Esophagus muscularis mucosa (tissue), 4 donors: ENCODE data around the gene TM9SF3. TPM values are rescaled to one million over a fixed set of nuclear protein-coding genes. Genes with fewer than 3 reads are reported as not detected.
A peak's percentile ranks its signal among the peaks of the same experiment; 100 is the strongest.

ENCODE experiments used
- DNase-seq: peaks from one replicate; pipeline ENCODE4 v3.0.0-alpha.2; 2017; ENCODE audit errors: extremely low spot score
- H3K27ac ChIP-seq, 4 donors: fragments of 200-600 bp; sonication (generic); replicated peaks in 1 of 4; 1 replicate in 3 of 4; 2 replicates in 1 of 4; pipeline ENCODE4 v1.5.1; 2016 to 2019; ENCODE audit warnings: mild to moderate bottlenecking in 1 of 4
- H3K27me3 ChIP-seq, 4 donors: fragments of 200-600 bp; sonication (generic); one replicate each; pipeline versions ENCODE4 v1.5.1 to v1.6.0; 2016 to 2019
- H3K36me3 ChIP-seq, 4 donors: fragments of 200-600 bp; sonication (generic); one replicate each; pipeline ENCODE4 v1.5.1; 2016 to 2019
- H3K4me1 ChIP-seq, 4 donors: fragments of 200-600 bp; sonication (generic); one replicate each; pipeline ENCODE4 v1.5.1; 2016 to 2019
- H3K4me3 ChIP-seq, 4 donors: fragments of 200-600 bp; sonication (generic); 1 replicate in 2 of 4; 2 replicates in 2 of 4; pipeline ENCODE4 v1.5.1; 2016 to 2019; ENCODE audit warnings: mild to moderate bottlenecking in 4 of 4, moderate library complexity in 1 of 4
- H3K9me3 ChIP-seq, 4 donors: fragments of 200-600 bp; sonication (generic); 1 replicate in 3 of 4; 2 replicates in 1 of 4; pipeline ENCODE4 v1.5.1; 2016 to 2019
- CTCF ChIP-seq, 3 experiments: fragments of 200-600 bp in 2 of 3; fragments of 450-650 bp in 1 of 3; sonication (generic) in 2 of 3; IDR thresholded peaks; one replicate each; pipeline ENCODE4 v1.5.1; 2017 to 2019; ENCODE audit warnings: antibody characterized with exemption in 3 of 3, mild to moderate bottlenecking in 2 of 3, moderate library complexity in 1 of 3
- EP300 ChIP-seq: sonication (generic); formaldehyde crosslinking; IDR thresholded peaks from one replicate; pipeline ENCODE4 v1.6.1; 2017; ENCODE audit warnings: antibody characterized with exemption
- POLR2A ChIP-seq: fragments of 450-650 bp; IDR thresholded peaks from one replicate; pipeline ENCODE4 v1.6.1; 2017; ENCODE audit warnings: antibody characterized with exemption, moderate library complexity, mild to moderate bottlenecking, low read depth
- POLR2AphosphoS5 ChIP-seq, 2 donors: sonication (generic); formaldehyde crosslinking; IDR thresholded peaks; one replicate each; pipeline ENCODE4 v1.6.1; 2017; ENCODE audit warnings: antibody characterized with exemption in 2 of 2
- WGBS: methylation state at CpG from one replicate; pipeline ENCODE4 v1.1.5; 2018; 5-methylcytosine and 5-hydroxymethylcytosine counted together
- intact Hi-C: fragments of 100-400 bp; cut with DNase I; formaldehyde crosslinking; loops from one replicate; pipeline ENCODE4 v1.15.1; 2023
- total RNA-seq, 4 donors: library from RNA; depleted of rRNA; stranded (reverse); fragments of >200 nt; gene quantifications; one replicate each; pipeline versions ENCODE4 v1.1.0 to v1.2.1, GENCODE V29; 2016

TM9SF3 gene
- 100 to 1,000 TPM in 1 of 4 donors, 10 to 100 TPM in 3; 72.0 to 110 (median 90.5) TPM for total RNA-seq

- TF ChIP-seq CTCF (IDR thresholded peaks at IDR 0.05): peak in 2 of 3 experiments; percentile 3 to 19
- TF ChIP-seq POLR2A: no peak
- TF ChIP-seq EP300: no peak
- peak; percentile 76 to 82 for TF ChIP-seq POLR2AphosphoS5 (IDR thresholded peaks at IDR 0.05)
- intact Hi-C loops: loop anchor here (10.0 kb wide), 1 partner anchor 248 kb away; the partner anchor contains the start of gene LCOR
- 3% methylated on average over 18 of the region's 107 CpGs for WGBS
- DNase-seq: peak; percentile 98
- no peaks in the 10 kb centered on the region for H3K36me3 ChIP-seq
- no peaks in the 10 kb centered on the region for H3K9me3 ChIP-seq
- H3K27ac ChIP-seq: peak within 1 kb of the TSS; percentile 97 to 100 (median 98)
- H3K4me1 ChIP-seq: peaks cover 44 to 62% (median 54%) of the 10 kb centered on the region in 4 donors
- H3K27me3 ChIP-seq: no peaks in the 10 kb centered on the region
- peak within 1 kb of the TSS; percentile 90 to 98 (median 96) for H3K4me3 ChIP-seq
These were observed at the start of gene TM9SF3 for GRCh38 chr10:96586419-96587263. Gene TM9SF3 (minus strand): TSS chr10:96587012. CDS start chr10:96586835, 177 bp downstream.

DNA sequence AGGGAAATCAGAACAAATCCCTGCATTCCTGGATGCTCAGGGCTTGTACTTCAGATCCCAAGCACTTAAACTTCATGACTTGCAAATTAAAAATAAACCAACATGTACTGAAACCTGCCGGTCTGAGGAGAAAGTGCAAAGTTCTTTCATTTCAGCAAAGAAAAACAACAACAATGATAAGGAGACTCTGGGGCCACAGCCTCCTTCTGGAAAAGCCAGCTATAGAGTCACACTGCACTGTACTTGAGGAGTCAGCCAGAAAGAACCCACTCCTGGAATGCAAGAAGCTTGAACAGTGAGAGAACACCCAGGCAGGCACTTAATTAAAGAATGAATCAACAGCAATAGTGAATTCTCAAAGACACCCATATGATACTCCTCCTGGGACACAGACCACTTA is 49.7 kb upstream of the TM9SF3 start:
- Histone ChIP-seq H3K36me3 (no peaks in the 10 kb centered on the region), H3K27ac (no peak overlapping the region), H3K4me3 (no peak overlapping the region), H3K4me1 (peaks cover 0 to 4% (median 2%) of the 10 kb centered on the region in 4 donors), H3K9me3 (no peaks in the 10 kb centered on the region), H3K27me3 (no peaks in the 10 kb centered on the region)
- no peak for TF ChIP-seq POLR2A
- TF ChIP-seq CTCF (IDR thresholded peaks at IDR 0.05): no peak
- no peak for TF ChIP-seq EP300
- TF ChIP-seq POLR2AphosphoS5 (IDR thresholded peaks at IDR 0.05): no peak
- no peak for DNase-seq
- 50% methylated on average over 1 of the region's 1 CpG for WGBS
- intact Hi-C loops: no loop called here

GRCh38 chr10:96632974-96633710 is 46.3 kb upstream of the TM9SF3 start:
- no peak overlapping the region for H3K4me3 ChIP-seq
- H3K36me3 ChIP-seq: no peaks in the 10 kb centered on the region
- H3K27me3 ChIP-seq: no peaks in the 10 kb centered on the region
- intact Hi-C loops: no loop called here
- no peak overlapping the region for H3K27ac ChIP-seq
- WGBS: 62% methylated on average over 4 of the region's 4 CpGs
- peaks cover 0 to 4% (median 2%) of the 10 kb centered on the region in 4 donors for H3K4me1 ChIP-seq
- TF ChIP-seq POLR2A (no peak), CTCF (IDR thresholded peaks at IDR 0.05) (no peak), POLR2AphosphoS5 (IDR thresholded peaks at IDR 0.05) (no peak), EP300 (no peak)
- DNase-seq: no peak
- H3K9me3 ChIP-seq: no peaks in the 10 kb centered on the region

- no peak for TF ChIP-seq EP300
- TF ChIP-seq POLR2A: no peak
- no peak for TF ChIP-seq POLR2AphosphoS5 (IDR thresholded peaks at IDR 0.05)
- no peak for TF ChIP-seq CTCF (IDR thresholded peaks at IDR 0.05)
- 91% methylated on average over 1 of the region's 1 CpG for WGBS
- DNase-seq: no peak
- intact Hi-C loops: no loop called here
- Histone ChIP-seq H3K36me3 (no peaks in the 10 kb centered on the region), H3K27me3 (no peaks in the 10 kb centered on the region), H3K4me3 (no peak overlapping the region), H3K27ac (no peak overlapping the region), H3K9me3 (no peaks in the 10 kb centered on the region), H3K4me1 (no peaks in the 10 kb centered on the region)
These were observed 40.5 kb upstream of the TM9SF3 start for GRCh38 chr10:96627292-96627691.
